ENCODE results near the gene CHCHD3. TPM values are rescaled to one million over a fixed set of nuclear protein-coding genes. Genes with fewer than 3 reads are reported as not detected.
"Not testable (repeated sequence)": the region's sequence is repeated elsewhere in the genome, so short reads cannot be mapped to it uniquely, and the experiment has no call there.

Gene CHCHD3
- total RNA-seq, 1 donor from 2014 or later, result 70.8 TPM

DNA sequence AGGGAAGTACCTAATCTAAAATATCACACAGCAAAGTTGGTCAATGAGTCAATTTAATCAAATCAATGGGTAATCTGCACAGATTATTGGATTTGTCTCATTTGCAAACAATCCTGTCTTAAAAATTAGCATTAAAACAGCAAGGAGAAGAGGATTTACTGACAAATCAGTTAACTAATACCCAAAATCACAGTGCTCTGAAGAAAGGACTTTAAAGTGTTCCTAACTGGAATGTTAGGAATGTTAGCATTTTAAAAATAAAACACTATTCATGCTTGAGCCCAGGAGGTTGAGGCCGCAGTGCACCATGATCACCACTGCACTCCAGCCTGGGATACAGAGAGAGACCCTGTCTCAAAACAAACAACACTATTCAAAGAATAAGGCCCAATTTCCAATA is 83.1 kb downstream of the CHCHD3 start:
- DNase-seq, result no peak

DNA sequence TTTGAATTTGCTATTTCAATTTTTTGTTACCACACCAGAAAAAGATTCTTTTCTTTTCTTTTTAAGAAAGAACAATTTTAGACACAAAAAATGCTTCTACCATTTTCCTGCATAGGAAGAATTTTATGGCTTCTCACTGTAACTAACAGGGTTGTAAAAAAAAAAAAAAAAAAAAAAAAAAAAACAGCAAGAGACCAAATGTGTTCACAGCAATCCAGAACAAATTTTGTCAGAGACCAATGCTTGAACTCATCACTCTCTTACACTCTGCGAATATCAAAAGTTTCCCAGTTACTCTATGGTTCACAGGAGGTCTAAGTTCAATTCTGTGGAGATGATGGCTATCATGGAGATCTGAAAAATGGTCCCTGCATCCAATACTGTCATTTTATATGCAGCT is 84.4 kb downstream of the CHCHD3 start:
- DNase-seq, result no peak

DNA sequence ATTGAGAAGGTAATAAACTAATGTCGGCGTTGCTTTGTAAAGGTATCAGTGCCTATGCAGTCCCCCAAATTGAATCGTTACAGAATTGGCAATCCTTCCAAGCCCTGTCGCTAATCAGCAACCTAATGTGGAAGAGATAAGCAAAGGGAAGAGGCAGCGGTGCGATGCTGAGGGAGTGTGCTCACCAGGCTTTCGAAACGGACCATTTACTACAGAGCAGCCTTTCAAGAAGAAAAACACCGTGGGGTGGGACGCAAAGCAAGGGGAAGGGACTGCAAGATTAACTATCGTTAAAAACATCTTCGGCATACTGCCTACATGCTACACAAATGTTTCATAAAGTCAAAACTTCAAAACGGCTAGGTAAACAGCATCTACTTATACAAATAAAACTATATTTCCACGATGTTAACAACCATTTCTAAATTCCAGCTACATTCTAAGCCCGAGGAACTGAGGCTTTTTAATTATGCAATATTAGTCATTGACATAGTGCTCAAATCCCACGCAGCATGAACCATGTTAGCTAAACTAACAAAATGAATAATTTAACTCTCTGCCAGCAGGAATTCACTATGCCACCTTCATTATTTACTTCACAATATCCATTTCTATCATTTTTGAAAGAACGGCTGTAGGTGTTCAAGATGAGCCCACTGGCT is 85.2 kb downstream of the CHCHD3 start:
- no peak for DNase-seq

DNA sequence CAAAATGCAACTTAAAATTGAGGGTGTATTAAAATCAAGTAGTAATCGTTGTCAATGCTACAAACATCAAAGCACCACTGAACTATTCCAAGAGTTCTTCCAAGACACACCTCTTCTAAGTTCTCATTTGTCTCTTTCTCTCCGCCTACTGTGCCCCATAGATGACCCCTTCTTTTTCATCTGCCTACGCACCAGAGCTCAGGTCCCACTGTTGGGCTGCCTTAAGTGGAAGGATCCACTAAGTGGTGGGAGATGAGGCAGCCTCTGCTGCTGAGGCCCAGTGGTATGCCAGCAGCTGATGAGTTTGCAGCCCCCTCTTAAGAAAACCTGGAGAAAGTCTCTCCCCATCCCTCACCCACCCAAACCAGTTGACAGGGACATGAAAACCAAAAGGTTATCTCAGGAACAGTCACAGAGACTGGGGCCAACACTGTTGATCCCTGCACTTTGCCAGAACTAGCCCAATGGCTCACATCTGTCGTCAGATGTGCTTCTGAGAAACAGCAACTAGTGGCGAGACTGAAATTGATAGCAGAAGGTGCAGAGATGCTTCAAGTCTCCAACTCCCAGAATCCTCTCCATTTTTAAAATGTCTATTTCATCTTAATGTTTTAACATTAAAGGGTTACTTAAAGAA is 88.4 kb downstream of the CHCHD3 start:
- no peak for DNase-seq

DNA sequence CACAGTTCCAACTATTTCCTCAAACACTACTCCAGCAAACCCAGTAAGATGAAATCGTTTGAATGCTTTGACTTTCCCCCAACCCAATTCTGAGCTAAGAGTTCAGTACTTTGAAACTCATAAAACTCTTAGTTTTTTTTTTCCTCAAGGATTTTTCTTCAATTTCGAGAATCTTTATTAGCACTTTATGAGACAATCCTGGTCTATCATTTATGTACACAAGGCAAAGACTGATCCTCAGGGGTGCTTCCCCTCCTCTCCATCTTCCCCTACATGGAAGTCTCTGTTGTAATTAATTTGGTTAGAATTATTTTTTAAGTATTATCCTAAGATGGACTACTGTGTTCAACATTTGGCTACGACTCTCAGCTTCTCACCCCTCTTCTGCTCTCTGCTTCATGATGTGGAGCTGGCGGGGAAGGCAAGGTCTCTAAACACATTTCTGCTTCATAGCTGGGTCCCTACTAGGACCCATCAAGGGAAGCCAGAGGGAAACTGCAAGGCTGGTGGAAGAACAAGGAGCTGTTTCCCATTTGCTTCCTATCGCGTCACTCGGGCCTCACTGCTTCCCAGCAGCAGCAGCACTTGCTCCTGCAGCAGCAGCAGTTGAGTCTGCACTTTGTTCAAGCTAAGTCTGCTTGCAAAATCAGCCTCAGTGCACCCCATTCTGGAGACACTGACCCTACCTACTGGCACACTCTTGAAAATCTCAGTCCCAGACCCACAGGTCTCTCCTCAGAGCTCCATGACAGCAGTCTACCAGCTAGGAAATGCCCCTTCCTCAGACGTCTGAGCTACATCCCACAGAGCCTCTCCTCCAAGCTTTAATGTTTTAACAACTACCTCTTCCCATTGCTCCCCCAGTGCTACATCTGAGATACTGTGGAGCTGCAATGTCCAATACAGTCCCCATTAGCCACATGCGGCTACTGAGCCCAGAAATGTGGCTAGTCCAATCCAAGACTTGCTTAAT is 90.0 kb downstream of the CHCHD3 start:
- no peak for DNase-seq

DNA sequence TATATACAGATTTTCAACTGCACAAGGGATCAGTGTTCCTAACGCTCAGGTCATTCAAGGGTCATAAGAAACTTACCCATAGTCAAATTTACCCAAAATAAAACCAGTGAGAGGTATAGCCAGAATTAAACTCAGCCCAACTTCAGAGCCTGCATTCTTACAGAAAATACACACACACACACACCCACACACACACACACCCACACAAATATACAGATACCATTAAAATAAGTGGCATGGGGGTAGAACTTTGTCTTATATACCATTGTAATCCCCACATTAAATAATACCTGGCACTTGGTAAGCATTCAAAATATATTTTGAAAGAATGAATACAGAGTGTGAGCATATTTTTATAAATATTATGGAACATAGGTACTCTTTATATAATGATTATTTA is 93.8 kb downstream of the CHCHD3 start:
- no peak for DNase-seq

DNA sequence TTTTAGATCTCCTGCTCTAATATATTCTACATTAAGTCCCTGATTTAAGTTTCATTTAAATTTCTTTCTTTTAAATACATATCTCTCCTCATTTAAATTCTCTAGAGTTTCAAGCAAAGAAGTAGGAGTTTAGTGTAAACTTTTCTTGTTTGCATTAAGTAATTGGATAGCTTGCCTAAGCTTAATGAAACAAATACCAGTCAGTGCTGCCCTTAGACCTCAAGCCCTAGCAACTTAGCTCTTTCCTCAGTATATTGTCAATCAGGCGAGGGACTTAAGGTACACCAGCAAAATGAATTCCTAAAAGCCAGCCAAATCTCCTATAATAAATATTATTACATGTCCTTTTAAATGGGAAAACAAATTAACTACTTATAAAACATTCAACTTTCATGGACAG is 101.5 kb downstream of the CHCHD3 start:
- no peak for DNase-seq

DNA sequence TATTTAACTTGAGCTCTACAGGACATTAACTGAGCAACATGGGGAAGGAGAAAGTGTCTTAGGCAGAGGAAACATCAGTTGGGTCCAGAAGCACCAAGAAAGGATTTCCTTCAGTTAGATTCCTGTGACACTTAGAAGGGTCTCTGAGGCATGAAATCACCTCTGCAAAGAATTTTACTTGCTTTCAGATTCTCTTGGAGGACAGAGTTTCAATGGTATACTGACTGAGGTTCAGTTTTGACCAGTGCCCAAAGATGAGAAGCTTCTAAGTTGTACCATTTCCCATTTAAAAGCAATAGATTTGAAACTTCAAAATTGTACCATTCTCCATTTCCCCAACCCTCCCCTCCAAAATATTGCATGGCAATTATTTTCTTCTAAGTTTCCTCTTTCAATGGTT is 102.4 kb downstream of the CHCHD3 start:
- DNase-seq, result no peak

DNA sequence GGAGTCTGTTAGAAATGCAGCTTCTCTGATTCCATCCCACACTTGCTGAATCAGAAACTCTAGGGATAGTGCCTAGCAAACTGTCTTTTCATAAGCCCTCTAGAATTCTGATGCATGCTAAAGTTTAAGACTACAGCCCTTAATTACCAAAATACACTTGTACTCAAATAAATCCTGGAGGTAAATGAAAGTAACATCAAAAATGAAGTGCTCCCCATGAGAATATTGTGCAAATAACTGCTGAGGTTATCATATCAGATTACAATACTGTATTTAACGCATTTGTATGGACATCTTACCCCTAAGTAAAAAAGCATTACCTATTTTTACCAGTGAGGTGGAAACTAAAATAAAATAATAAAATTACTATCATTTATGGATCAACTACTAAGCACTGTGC is 104.7 kb downstream of the CHCHD3 start:
- DNase-seq, result no peak

DNA sequence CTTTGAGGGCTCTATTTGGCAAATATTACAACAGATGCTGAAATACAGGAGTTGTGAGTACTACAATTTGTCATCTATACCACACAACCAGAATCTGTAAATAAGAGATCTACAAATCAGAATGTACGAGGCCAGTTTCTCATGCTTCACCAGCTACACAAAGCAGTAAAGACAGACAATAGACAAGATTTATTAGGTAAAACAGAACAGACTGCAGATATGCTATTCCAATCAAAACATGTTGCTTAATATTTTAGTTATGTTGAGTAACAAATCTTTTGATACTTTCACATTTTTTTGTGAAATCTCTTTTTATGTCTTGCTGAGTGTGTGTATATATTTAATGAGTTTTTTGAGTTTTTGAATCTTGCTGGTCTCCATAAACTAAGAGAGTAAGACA is 109.1 kb downstream of the CHCHD3 start:
- no peak for DNase-seq

DNA sequence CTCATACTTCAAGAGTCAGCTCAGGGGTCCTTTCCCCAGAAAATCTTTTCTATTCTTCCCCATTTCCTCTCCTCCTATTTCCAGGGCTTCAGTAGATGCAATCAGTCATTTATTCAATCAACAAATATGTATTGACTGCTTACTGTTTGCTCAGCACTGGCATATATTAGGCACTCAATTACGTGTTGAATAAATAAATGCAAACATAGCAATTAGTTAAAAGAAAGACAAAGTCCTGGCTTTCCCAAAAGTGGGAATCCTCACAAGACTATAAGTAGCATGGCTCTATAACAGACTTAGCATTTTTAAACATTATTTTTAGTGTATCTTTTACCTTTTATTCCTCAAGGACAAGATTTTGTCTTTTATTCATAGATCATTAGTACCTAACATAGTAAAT is 111.6 kb downstream of the CHCHD3 start:
- DNase-seq, result no peak

DNA sequence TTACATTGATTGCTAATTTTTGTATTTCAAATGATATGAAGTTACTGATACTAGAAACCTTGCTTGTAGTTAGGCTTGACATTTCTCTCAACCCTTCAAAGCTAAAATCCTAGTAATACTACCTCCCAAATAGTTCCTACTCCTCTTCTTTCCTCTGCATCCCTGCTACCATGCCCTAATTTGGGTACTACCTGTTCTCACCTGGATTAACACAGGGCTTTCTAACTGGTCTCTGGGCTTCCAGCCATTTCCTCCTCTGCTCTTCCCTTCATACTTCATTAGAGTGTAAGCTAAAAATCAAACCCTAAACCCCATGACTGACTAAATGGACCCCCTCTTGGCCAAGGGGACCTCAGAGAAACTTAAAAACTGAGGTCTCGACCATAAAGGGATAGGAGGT is 112.4 kb downstream of the CHCHD3 start:
- DNase-seq, result no peak

DNA sequence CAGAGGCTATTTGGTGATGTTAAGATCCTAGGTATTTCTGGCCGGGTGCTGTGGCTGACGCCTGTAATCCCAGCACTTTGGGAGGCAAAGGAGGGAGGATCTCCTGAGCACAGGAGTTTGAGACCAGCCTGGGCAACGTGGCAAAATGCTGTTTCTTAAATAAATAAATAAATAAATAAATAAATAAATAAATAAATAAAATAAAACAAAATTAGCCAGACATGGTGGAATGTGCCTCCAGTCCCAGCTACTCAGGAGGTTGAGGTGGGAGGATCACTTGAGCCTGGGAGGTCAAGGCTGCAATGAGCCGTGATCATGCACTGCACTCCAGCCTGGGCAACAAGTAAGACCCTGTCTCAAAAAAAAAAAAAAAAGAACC is 114.4 kb downstream of the CHCHD3 start:
- DNase-seq, result not testable (repeated sequence)

DNA sequence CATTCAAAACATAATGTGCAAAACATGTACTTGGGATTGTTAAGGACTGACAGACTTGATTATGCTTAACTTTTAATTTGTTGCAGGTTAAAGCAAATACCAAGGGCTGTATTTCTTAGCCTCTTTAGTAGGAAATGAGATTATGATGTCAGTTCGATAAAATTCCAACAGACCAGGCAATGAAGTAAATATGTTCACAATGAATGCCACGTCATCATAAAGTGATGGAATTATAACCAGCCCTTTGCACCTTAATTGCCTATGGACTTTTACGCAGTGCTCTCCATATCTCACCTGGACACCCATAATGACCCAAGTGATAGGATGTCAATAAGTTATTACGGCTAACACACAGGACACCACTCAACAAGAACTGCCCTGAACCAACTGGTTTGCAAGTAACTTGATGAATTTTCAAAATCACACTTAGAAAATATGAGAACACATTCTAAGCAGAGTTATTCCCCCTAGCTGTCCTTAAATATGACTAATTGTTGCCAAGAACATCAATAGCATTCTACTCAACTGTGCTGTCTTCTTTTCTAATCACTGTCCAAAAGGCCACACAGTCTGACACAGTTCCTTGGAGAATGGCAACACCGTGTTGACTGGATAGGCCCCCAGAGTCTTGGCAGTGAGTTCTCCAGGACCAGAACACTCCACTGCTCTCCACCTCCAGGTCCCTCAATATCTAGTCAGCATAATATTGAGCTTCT is 115.0 kb downstream of the CHCHD3 start:
- DNase-seq, result no peak

DNA sequence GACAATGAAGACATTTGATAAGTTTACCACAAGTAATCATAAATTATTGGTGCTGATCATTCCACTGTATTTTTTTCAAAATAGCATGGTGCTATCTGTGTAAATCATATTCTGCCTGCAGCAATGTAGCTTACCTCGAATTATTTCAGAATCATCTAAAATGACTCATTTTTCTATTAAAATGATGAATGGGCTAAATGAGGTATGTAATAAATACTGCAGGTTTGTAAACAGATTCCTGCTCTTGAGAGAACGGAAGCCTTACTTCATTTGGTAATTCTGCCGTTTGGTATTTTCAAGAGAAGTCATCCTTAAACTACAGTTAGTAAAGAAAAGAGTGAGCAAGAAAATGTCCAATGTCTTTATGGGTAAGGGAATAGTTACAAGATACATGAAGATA is 115.9 kb downstream of the CHCHD3 start:
- no peak for DNase-seq

DNA sequence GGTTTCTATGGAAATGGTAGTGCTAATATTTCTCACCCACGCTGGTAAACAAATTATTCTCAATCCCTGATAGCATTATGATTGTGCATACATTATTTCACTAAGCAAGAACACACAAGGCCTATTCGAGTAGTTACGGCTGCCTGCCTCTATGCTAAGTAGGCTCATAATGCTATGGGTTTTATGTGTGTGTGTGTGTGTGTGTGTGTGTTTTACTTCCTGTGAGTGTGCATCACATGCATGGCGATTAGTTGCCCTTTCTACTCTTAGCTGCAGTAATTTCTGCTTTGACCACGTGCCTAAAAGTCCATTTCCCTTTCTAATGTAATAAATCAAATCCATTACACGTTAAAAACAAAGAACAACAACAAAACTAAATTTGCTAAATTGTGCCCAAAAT is 117.0 kb downstream of the CHCHD3 start:
- DNase-seq, result peak; percentile 18

DNA sequence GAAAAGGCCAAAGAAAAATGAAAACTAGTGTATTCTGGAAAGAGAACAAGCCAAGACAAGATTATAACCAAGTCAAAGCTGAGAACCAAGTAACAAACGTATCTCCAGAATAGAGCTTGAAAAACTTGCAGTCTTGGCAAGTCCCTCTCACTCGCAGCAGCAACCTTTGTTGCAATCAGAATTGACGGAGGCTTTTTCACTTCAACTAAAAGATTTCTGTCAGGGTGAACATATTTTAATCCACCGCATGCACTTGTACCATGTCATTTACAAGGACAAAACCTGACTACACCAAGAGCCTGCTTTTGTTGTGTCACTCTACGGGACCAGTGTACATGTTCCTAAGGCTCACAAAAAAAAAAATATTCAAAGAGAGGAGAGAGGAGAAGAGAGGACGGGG is 122.0 kb downstream of the CHCHD3 start:
- DNase-seq, result no peak

DNA sequence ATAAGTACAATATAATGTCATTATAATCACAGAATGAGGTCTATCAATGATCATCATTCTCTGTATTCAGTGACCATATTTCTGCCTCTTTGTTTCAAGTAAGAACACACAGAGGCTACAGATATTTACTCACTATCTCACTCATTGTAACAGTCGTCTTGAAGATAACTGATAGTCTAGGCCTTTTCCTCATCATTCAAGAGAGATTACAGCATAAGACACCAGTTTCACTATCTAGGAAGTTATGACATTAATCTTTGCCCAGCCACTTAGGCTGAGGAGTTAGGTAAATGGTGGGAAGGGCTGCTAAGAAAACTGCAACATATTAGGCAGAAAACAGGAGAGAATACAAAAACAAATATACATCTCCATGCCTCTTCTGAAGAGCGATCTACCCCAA is 125.3 kb downstream of the CHCHD3 start:
- no peak for DNase-seq

DNA sequence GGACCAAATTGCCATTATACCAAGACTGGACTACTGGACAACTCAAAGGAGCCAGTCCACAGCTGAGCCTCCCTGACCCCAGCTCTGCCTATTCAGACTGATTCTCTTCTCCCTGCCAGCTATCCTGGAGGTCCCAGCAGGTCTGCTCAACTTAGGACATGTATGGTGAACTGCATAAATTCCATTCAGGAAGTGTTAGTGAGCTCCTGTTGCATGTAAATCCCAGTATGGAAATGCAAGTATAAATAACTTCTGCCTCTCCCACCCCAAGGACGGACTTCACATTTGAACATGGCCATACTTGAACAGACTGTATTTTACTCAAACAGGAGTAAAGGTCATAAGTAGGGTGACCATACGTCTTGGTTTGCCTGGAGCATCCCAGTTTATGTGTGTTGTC is 128.4 kb downstream of the CHCHD3 start:
- DNase-seq, result no peak

DNA sequence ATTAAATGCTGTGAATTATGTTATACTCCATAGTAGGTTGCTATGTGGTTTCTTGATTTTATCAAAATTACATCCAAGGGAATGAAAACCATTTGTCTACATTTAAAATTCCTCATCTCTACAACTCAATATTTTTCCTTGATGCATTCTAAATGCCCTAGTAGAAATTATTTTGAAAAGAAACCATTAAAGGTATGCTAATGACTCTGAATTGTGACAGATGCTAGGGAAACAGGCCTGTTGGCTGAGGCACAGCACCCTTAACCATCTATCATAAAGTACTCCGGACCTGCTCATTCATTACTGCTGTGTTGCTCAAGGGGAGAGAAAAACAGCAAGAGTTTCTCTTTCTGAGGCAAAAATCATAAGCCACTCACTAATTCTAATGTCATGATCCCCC is 131.2 kb downstream of the CHCHD3 start:
- no peak for DNase-seq

DNA sequence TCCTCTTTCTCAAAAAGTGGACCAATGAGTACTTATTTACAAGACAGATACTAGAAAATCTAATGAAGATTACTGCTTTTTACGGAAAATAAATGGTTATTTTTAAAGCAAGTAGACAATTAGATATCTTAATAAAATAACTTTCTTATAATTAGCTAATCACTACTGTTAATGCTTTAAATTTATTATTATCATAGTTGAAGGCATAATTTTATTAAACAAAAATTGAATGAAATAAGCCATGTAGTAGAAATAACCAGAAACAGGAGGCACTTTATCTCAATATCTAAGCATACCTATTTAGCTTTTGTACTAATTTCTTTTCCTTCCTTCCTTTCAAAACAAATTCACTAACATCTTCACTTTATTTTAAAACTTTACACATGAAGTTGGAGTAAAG is 134.9 kb downstream of the CHCHD3 start:
- no peak for DNase-seq

DNA sequence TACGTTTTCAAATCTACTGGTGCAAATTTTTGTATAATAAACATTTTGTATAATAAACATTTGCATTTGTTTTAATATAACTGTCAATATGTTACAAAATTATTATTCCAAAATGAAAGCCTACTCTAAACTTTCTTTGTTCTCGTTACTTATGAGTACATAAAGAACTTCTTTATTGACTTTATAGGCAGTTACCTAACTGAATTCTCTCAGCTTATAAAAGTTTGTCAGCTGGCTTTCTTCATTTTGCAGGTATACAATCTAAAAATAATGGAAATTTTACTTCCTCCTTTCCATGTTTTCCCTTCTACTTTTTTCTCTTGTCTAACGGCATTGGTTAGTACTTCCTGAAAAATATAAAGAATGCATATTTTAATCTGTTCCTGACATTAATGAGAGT is 137.1 kb downstream of the CHCHD3 start:
- no peak for DNase-seq

DNA sequence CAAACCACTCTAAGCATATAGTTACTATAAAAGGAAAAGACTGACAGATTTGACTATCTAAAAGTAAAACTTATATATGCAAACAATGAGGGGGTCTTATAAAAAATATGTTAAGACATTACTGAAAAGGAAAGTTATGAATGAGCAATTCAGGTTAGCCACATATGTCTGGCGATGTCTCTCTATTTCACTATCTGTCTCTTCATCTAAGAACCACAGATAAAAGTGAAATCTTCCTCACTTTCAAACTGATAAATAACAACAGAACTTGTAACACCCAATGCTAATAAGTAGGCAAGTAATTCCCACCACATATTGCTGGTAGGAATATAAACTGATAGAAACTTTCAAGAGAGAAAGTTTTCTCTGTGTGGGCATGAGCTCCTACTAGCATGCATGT is 138.2 kb downstream of the CHCHD3 start:
- DNase-seq, result no peak

All from dermis blood vessel endothelial cell (primary cell).